Left renal cortex interstitium (tissue), 4 donors: Measurements from ENCODE around the gene NUMBL. TPM values are rescaled to one million over a fixed set of nuclear protein-coding genes. Genes with fewer than 3 reads are reported as not detected.

Experiments
- polyA plus RNA-seq, 4 donors: library from polyadenylated mRNA; unstranded; fragments of 120-200 nt; gene quantifications; one replicate each; pipeline ENCODE4 v1.2.1, GENCODE V29; 2013; ENCODE audit not compliant: insufficient read length in 4 of 4

Gene NUMBL
- polyA plus RNA-seq, 4 donors, result 8.9 to 20.7 (median 16.3) TPM

Other genes starting within 250 kb of the NUMBL start
- 10 to 100 TPM; 29.5 to 49.1 (median 38.5) TPM for gene SERTAD3, start 246.3 kb downstream of the NUMBL start, polyA plus RNA-seq
- gene BLVRB, start 224.9 kb downstream of the NUMBL start, polyA plus RNA-seq, result 10 to 100 TPM; 40.4 to 67.0 (median 49.9) TPM
- gene SPTBN4, start 223.7 kb downstream of the NUMBL start, polyA plus RNA-seq, result 1 to 10 TPM in 3 of 4 donors, under 1 TPM in 1; 0.92 to 2.2 (median 1.6) TPM
- gene SHKBP1, start 113.8 kb downstream of the NUMBL start, polyA plus RNA-seq, result 10 to 100 TPM; 32.8 to 61.1 (median 43.8) TPM
- 100 to 1,000 TPM; 174 to 362 (median 282) TPM for gene LTBP4, start 89.3 kb downstream of the NUMBL start, polyA plus RNA-seq
- 10 to 100 TPM; 31.0 to 54.1 (median 40.9) TPM for gene COQ8B, start 26.2 kb upstream of the NUMBL start, polyA plus RNA-seq
- gene ITPKC, start 26.5 kb upstream of the NUMBL start, polyA plus RNA-seq, result 10 to 100 TPM; 12.4 to 16.6 (median 14.5) TPM
- gene ACTMAP, start 59.8 kb upstream of the NUMBL start, polyA plus RNA-seq, result 10 to 100 TPM; 10.3 to 21.1 (median 15.8) TPM
- gene SNRPA, start 60.6 kb upstream of the NUMBL start, polyA plus RNA-seq, result 100 to 1,000 TPM; 107 to 135 (median 124) TPM
- 1 to 10 TPM in 1 of 4 donors, under 1 TPM in 3; 0.81 to 4.2 (median 0.92) TPM for gene MIA, start 84.9 kb upstream of the NUMBL start, polyA plus RNA-seq
- gene RAB4B, start 87.6 kb upstream of the NUMBL start, polyA plus RNA-seq, result 10 to 100 TPM; 11.2 to 13.7 (median 12.0) TPM
- gene EGLN2, start 108.5 kb upstream of the NUMBL start, polyA plus RNA-seq, result 10 to 100 TPM; 64.8 to 91.8 (median 79.0) TPM
- under 1 TPM in 2 of 4 donors, not detected in 2; 0.10 to 0.35 TPM for gene CYP2A6, start 159.8 kb upstream of the NUMBL start, polyA plus RNA-seq
- under 1 TPM in 3 of 4 donors, not detected in 1; 0.16 to 0.55 (median 0.38) TPM for gene CYP2A7, start 191.6 kb upstream of the NUMBL start, polyA plus RNA-seq